OCI-LY1 (cell line): ENCODE results near the gene ODAD4.

Source experiments
- EZH2 ChIP-seq: fragments of 200-600 bp; sonication (generic), shearing (Covaris generic); IDR thresholded peaks from 2 replicates; pipeline ENCODE4 v1.8.0; 2017; ENCODE audit warnings: borderline replicate concordance, mixed run types, mild to moderate bottlenecking, antibody characterized with exemption, low read length, moderate library complexity, mixed read lengths
- TF ChIP-seq, protein P1 (sequence below): fragments of 200-600 bp; sonication (generic), shearing (Covaris generic); IDR thresholded peaks from 2 replicates; pipeline ENCODE4 v1.5.1; 2017; ENCODE audit warnings: mild to moderate bottlenecking, antibody characterized with exemption, low read length, moderate library complexity, mixed read lengths

DNA sequence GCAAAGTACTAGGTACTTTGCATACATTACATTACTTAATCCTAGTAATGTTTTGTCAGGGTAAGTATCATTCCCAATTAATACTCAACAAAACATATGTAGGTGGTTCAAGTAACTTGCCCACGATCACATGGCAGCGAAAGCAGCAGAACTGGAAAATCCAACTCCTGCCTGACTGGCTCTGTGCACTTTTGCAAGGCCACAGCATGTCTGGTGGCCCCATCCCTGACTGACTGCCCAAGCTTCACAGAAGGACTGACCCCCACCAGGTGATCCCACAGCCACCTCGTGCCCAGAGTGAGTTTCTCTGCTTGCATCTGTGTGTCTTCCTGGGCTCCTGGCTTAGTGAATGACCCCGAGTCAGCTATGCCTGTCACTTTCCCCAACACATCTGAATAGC is 47.6 kb downstream of the ODAD4 start:
- TF ChIP-seq, protein P1, sequence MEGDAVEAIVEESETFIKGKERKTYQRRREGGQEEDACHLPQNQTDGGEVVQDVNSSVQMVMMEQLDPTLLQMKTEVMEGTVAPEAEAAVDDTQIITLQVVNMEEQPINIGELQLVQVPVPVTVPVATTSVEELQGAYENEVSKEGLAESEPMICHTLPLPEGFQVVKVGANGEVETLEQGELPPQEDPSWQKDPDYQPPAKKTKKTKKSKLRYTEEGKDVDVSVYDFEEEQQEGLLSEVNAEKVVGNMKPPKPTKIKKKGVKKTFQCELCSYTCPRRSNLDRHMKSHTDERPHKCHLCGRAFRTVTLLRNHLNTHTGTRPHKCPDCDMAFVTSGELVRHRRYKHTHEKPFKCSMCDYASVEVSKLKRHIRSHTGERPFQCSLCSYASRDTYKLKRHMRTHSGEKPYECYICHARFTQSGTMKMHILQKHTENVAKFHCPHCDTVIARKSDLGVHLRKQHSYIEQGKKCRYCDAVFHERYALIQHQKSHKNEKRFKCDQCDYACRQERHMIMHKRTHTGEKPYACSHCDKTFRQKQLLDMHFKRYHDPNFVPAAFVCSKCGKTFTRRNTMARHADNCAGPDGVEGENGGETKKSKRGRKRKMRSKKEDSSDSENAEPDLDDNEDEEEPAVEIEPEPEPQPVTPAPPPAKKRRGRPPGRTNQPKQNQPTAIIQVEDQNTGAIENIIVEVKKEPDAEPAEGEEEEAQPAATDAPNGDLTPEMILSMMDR, result no peak
- TF ChIP-seq EZH2, result no peak
